Erythroblast (primary cell): ENCODE data around the gene PLEKHO2.

ENCODE experiments used
- GATA1 ChIP-seq: IDR thresholded peaks from 2 replicates; pipeline ENCODE4 v1.6.1; 2011; ENCODE audit warnings: low read depth, mild to moderate bottlenecking, control low read depth, low read length, moderate library complexity
- POLR2A ChIP-seq: IDR thresholded peaks from 2 replicates; pipeline ENCODE4 v1.6.1; 2011; ENCODE audit warnings: mild to moderate bottlenecking, low read length

- TF ChIP-seq POLR2A (no peak), GATA1 (no peak)
These were observed 713 bp upstream of the PLEKHO2 start for GRCh38 chr15:64841060-64841343.
